Mesendoderm (in vitro differentiated cells): ENCODE data around the gene MDFIC.

Source experiments
- DNase-seq: peaks from one replicate; pipeline ENCODE4 v3.0.0; 2013
- H2AK5ac ChIP-seq: 2 replicates; pipeline ENCODE4 v1.6.1; 2013; ENCODE audit warnings: low read length, inconsistent platforms
- H2BK120ac ChIP-seq: 2 replicates; pipeline ENCODE4 v1.6.1; 2013; ENCODE audit warnings: low read depth, mild to moderate bottlenecking, low read length, moderate library complexity, mixed read lengths
- H2BK15ac ChIP-seq: replicated peaks from 2 replicates; pipeline ENCODE4 v1.6.1; 2013; ENCODE audit warnings: low read depth, mild to moderate bottlenecking, moderate library complexity
- H2BK5ac ChIP-seq: 2 replicates; pipeline ENCODE4 v1.6.1; 2013; ENCODE audit warnings: low read length, inconsistent platforms
- H3K18ac ChIP-seq: 2 replicates; pipeline ENCODE4 v1.6.1; 2013; ENCODE audit warnings: mild to moderate bottlenecking, low read length, mixed read lengths
- H3K23ac ChIP-seq: one replicate; pipeline ENCODE4 v1.6.1; 2013; ENCODE audit warnings: low read length
- H3K27ac ChIP-seq: 2 replicates; pipeline ENCODE4 v1.5.1; 2013; ENCODE audit warnings: low read depth, mild to moderate bottlenecking, inconsistent platforms, low read length, moderate library complexity
- H3K27me3 ChIP-seq: 2 replicates; pipeline ENCODE4 v1.6.1; 2013; ENCODE audit warnings: low read length, control low read depth, mild to moderate bottlenecking, inconsistent platforms; ENCODE audit not compliant: insufficient read depth, poor library complexity
- H3K36me3 ChIP-seq: 2 replicates; pipeline ENCODE4 v1.6.1; 2013; ENCODE audit warnings: low read length, inconsistent platforms; ENCODE audit not compliant: control insufficient read depth, insufficient read depth
- H3K4ac ChIP-seq: one replicate; pipeline ENCODE4 v1.6.1; 2013; ENCODE audit warnings: low read depth, mild to moderate bottlenecking, low read length, moderate library complexity
- H3K4me1 ChIP-seq: 2 replicates; pipeline ENCODE4 v1.6.1; 2013; ENCODE audit warnings: low read depth, low read length, inconsistent platforms; ENCODE audit not compliant: control insufficient read depth
- H3K4me2 ChIP-seq: 2 replicates; pipeline ENCODE4 v1.6.1; 2013; ENCODE audit warnings: low read length
- H3K4me3 ChIP-seq: 2 replicates; pipeline ENCODE4 v1.5.1; 2013; ENCODE audit warnings: mild to moderate bottlenecking, low read length
- H3K56ac ChIP-seq: one replicate; pipeline ENCODE4 v1.6.1; 2013; ENCODE audit warnings: low read length
- H3K79me1 ChIP-seq: 2 replicates; pipeline ENCODE4 v1.6.1; 2013; ENCODE audit warnings: low read length, inconsistent platforms
- H3K79me2 ChIP-seq: 2 replicates; pipeline ENCODE4 v1.6.1; 2013; ENCODE audit warnings: mild to moderate bottlenecking, low read length; ENCODE audit not compliant: control insufficient read depth, insufficient read depth
- H3K9ac ChIP-seq: 2 replicates; pipeline ENCODE4 v1.6.1; 2013; ENCODE audit warnings: low read length, inconsistent platforms
- H4K5ac ChIP-seq: one replicate; pipeline ENCODE4 v1.6.1; 2013; ENCODE audit warnings: low read length
- H4K8ac ChIP-seq: one replicate; pipeline ENCODE4 v1.6.1; 2013; ENCODE audit warnings: low read depth, mild to moderate bottlenecking, control low read depth, low read length, moderate library complexity
- WGBS: extraction: QIAGEN DNeasy Blood & Tissue Kit; methylation state at CpG from one replicate; pipeline ENCODE4 v1.1.7; 2013; ENCODE audit warnings: low lambda C conversion rate, missing lambda C conversion rate; ENCODE audit not compliant: insufficient coverage; ENCODE audit errors: extremely low coverage; 5-methylcytosine and 5-hydroxymethylcytosine counted together

The MDFIC gene

DNA sequence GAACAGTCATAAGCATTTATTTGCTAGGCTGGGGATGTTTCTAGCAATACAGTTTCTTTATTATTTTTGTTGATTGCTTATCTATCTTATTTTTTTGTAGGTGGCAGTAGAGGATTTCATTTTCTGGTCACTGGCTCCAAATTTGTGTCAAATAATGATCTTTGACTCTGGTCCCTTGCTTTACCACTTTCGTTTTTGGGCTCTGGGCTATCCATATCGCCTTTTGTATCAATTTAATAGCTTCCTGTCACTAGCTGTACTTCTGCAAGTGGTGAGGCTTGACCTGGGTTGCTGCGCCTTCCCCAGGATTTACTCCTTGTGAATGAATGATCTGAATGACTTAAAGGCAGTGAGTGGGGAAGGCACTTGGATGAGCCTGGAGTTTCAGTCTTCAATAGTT is 48.4 kb downstream of the MDFIC start:
- Histone ChIP-seq H3K27me3 (no peaks in the 10 kb centered on the region), H3K4me3 (no peak overlapping the region), H4K5ac (no peak overlapping the region), H3K36me3 (no peaks in the 10 kb centered on the region), H3K23ac (no peak overlapping the region), H3K79me2 (peaks cover 6% of the 10 kb centered on the region), H3K56ac (no peak overlapping the region), H2AK5ac (no peak overlapping the region), H3K4ac (no peak overlapping the region), H3K4me1 (no peaks in the 10 kb centered on the region), H3K18ac (no peak overlapping the region), H4K8ac (no peak overlapping the region), H3K4me2 (no peak overlapping the region), H2BK15ac (no peak overlapping the region), H3K27ac (no peak overlapping the region), H2BK5ac (no peak overlapping the region), H3K9ac (no peak overlapping the region), H2BK120ac (no peak overlapping the region), H3K79me1 (peaks cover 5% of the 10 kb centered on the region)
- no peak for DNase-seq
- WGBS = no CpG with 5 or more reads among the region's 3 CpGs

GRCh38 chr7:114970732-114971131 is 48.8 kb downstream of the MDFIC start:
- H3K4me3 ChIP-seq = no peak overlapping the region
- H3K27ac ChIP-seq = no peak overlapping the region
- H3K9ac ChIP-seq = no peak overlapping the region
- peaks cover 3% of the 10 kb centered on the region for H3K79me1 ChIP-seq
- no peak overlapping the region for H2AK5ac ChIP-seq
- no peak overlapping the region for H3K56ac ChIP-seq
- no peaks in the 10 kb centered on the region for H3K27me3 ChIP-seq
- no peak overlapping the region for H3K4me2 ChIP-seq
- H4K8ac ChIP-seq = no peak overlapping the region
- H3K79me2 ChIP-seq = peaks cover 6% of the 10 kb centered on the region
- no peaks in the 10 kb centered on the region for H3K36me3 ChIP-seq
- no peak overlapping the region for H3K23ac ChIP-seq
- WGBS = no CpG with 5 or more reads among the region's 1 CpG
- no peak overlapping the region for H3K4ac ChIP-seq
- H2BK5ac ChIP-seq = no peak overlapping the region
- DNase-seq = no peak
- no peaks in the 10 kb centered on the region for H3K4me1 ChIP-seq
- no peak overlapping the region for H4K5ac ChIP-seq
- H2BK15ac ChIP-seq = no peak overlapping the region
- H3K18ac ChIP-seq = no peak overlapping the region
- no peak overlapping the region for H2BK120ac ChIP-seq

DNA sequence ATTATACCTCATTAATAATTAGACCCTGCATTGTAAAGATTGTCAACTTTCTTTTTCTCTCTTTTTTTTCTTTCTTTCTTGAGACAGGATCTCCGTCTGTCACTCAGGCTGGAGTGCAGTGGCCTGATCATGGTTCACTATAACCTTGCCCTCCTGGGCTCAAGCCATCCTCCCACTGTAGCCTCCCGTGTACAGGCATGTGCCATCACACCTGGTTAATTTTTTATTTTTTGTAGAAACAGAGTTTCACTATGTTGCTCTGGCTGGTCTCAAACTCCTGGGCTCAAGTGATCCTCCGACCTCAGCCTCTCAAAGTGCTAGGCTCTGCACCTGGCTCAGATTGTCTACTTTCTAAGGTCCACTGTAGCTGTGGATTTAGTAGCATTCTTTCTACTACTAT is 50.7 kb downstream of the MDFIC start:
- no peak overlapping the region for H3K27ac ChIP-seq
- no peak overlapping the region for H3K4me3 ChIP-seq
- no peak overlapping the region for H2BK5ac ChIP-seq
- WGBS = no CpG with 5 or more reads among the region's 3 CpGs
- peaks cover 2% of the 10 kb centered on the region for H3K4me1 ChIP-seq
- H2BK120ac ChIP-seq = no peak overlapping the region
- DNase-seq = no peak
- no peaks in the 10 kb centered on the region for H3K36me3 ChIP-seq
- H3K9ac ChIP-seq = no peak overlapping the region
- H3K18ac ChIP-seq = no peak overlapping the region
- no peak overlapping the region for H3K4me2 ChIP-seq
- no peak overlapping the region for H2AK5ac ChIP-seq
- no peak overlapping the region for H3K56ac ChIP-seq
- no peak overlapping the region for H3K23ac ChIP-seq
- H4K5ac ChIP-seq = no peak overlapping the region
- H3K79me2 ChIP-seq = peaks cover 6% of the 10 kb centered on the region
- H3K4ac ChIP-seq = no peak overlapping the region
- no peak overlapping the region for H2BK15ac ChIP-seq
- H4K8ac ChIP-seq = no peak overlapping the region
- H3K79me1 ChIP-seq = peaks cover 2% of the 10 kb centered on the region
- H3K27me3 ChIP-seq = no peaks in the 10 kb centered on the region

- DNase-seq = no peak
- Histone ChIP-seq H3K79me2 (peaks cover 4% of the 10 kb centered on the region), H3K4me2 (no peak overlapping the region), H3K23ac (no peak overlapping the region), H3K18ac (no peak overlapping the region), H3K56ac (no peak overlapping the region), H3K4me3 (no peak overlapping the region), H2BK120ac (no peak overlapping the region), H4K8ac (no peak overlapping the region), H2AK5ac (no peak overlapping the region), H3K36me3 (no peaks in the 10 kb centered on the region), H3K4me1 (peaks cover 2% of the 10 kb centered on the region), H3K27ac (no peak overlapping the region), H3K4ac (no peak overlapping the region), H2BK5ac (no peak overlapping the region), H3K79me1 (peaks cover 2% of the 10 kb centered on the region), H3K9ac (no peak overlapping the region), H2BK15ac (no peak overlapping the region), H4K5ac (no peak overlapping the region), H3K27me3 (no peaks in the 10 kb centered on the region)
- WGBS = no CpG with 5 or more reads among the region's 3 CpGs
Observed at GRCh38 chr7:114973147-114973546, 51.3 kb downstream of the MDFIC start.

DNA sequence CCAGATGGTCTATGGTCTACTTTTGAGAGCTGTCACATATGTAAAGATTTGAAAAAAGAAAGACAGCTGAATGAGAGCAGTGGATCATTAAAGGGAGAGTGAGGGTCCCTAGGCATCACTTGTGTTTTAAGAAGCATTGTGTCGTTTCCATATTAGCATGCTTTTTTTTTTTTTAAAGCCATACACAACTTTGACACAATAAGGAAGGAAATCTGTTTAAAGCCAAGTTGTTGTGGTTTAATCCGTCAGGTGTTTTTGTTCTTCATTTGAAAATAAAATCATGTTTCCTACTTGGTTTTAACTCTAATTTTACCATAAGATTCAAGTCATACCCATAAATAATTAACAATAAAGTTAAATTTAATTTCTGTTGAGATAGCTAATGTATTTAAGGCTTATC is 53.5 kb downstream of the MDFIC start:
- no peak for DNase-seq
- H2BK5ac ChIP-seq = no peak overlapping the region
- H3K79me1 ChIP-seq = peaks cover under 1% of the 10 kb centered on the region
- no peak overlapping the region for H4K8ac ChIP-seq
- H3K4me2 ChIP-seq = no peak overlapping the region
- no peaks in the 10 kb centered on the region for H3K27me3 ChIP-seq
- H3K36me3 ChIP-seq = no peaks in the 10 kb centered on the region
- no peak overlapping the region for H2AK5ac ChIP-seq
- H3K4me3 ChIP-seq = no peak overlapping the region
- H3K18ac ChIP-seq = no peak overlapping the region
- H3K27ac ChIP-seq = no peak overlapping the region
- no peak overlapping the region for H3K56ac ChIP-seq
- no peak overlapping the region for H2BK120ac ChIP-seq
- no peak overlapping the region for H4K5ac ChIP-seq
- H3K4me1 ChIP-seq = peaks cover 2% of the 10 kb centered on the region
- H3K23ac ChIP-seq = no peak overlapping the region
- no peak overlapping the region for H2BK15ac ChIP-seq
- peaks cover 2% of the 10 kb centered on the region for H3K79me2 ChIP-seq
- WGBS = no CpG with 5 or more reads among the region's 2 CpGs
- H3K4ac ChIP-seq = no peak overlapping the region
- no peak overlapping the region for H3K9ac ChIP-seq

- H3K27me3 ChIP-seq = no peaks in the 10 kb centered on the region
- H3K4ac ChIP-seq = no peak overlapping the region
- no peak overlapping the region for H3K4me2 ChIP-seq
- DNase-seq = no peak
- no CpG with 5 or more reads among the region's 4 CpGs for WGBS
- no peak overlapping the region for H3K4me3 ChIP-seq
- peaks cover 2% of the 10 kb centered on the region for H3K79me2 ChIP-seq
- no peak overlapping the region for H3K56ac ChIP-seq
- no peak overlapping the region for H4K8ac ChIP-seq
- H3K79me1 ChIP-seq = no peaks in the 10 kb centered on the region
- no peak overlapping the region for H2BK5ac ChIP-seq
- no peak overlapping the region for H4K5ac ChIP-seq
- H3K4me1 ChIP-seq = peaks cover 2% of the 10 kb centered on the region
- no peak overlapping the region for H3K27ac ChIP-seq
- no peak overlapping the region for H3K9ac ChIP-seq
- H2BK120ac ChIP-seq = no peak overlapping the region
- H2BK15ac ChIP-seq = no peak overlapping the region
- H3K36me3 ChIP-seq = no peaks in the 10 kb centered on the region
- H3K18ac ChIP-seq = no peak overlapping the region
- H3K23ac ChIP-seq = no peak overlapping the region
- H2AK5ac ChIP-seq = no peak overlapping the region
Observed at GRCh38 chr7:114976666-114977065, 54.8 kb downstream of the MDFIC start.
